A673 (cell line): ENCODE results near the gene ITSN2. TPM values are rescaled to one million over a fixed set of nuclear protein-coding genes. Genes with fewer than 3 reads are reported as not detected.

Experiments used
- BruUV-seq: library from RNA; stranded (reverse); fragments of 400-500 nt; replicated peaks from 2 replicates; lab custom pipeline; 2021; lab: Mats Ljungman, UMichigan
- CTCF ChIA-PET: fragments of 300-600 bp; sonication (Branson Sonifier 250); formaldehyde crosslinking; loops from one replicate; lab custom pipeline; 2022; ENCODE audit warnings: antibody characterized with exemption; lab: Charles Lee
- POLR2A ChIA-PET: fragments of 300-600 bp; sonication (Branson Sonifier 250); formaldehyde crosslinking; loops from one replicate; lab custom pipeline; 2022; ENCODE audit warnings: antibody characterized with exemption; ENCODE audit not compliant: low non-redundant PET; lab: Charles Lee
- DNase-seq: peaks from one replicate; pipeline ENCODE4 v3.0.0-alpha.2; 2015; ENCODE audit warnings: low spot score
- H3K27ac ChIP-seq: fragments of 200-600 bp; sonication (generic); 2 replicates; pipeline ENCODE4 v1.5.1; 2016; ENCODE audit warnings: mixed run types, low read depth, mild to moderate bottlenecking, mixed read lengths, antibody characterized with exemption, low read length; ENCODE audit not compliant: poor library complexity, severe bottlenecking
- H3K27me3 ChIP-seq: fragments of 200-600 bp; sonication (generic); replicated peaks from 2 replicates; pipeline ENCODE4 v1.6.1; 2017; ENCODE audit warnings: mixed run types, low read depth, mild to moderate bottlenecking, mixed read lengths, antibody characterized with exemption, low read length; ENCODE audit not compliant: insufficient read depth, poor library complexity
- H3K36me3 ChIP-seq: fragments of 200-600 bp; sonication (generic); 2 replicates; pipeline ENCODE4 v1.6.1; 2016; ENCODE audit warnings: mixed run types, mild to moderate bottlenecking, mixed read lengths, antibody characterized with exemption, low read length; ENCODE audit not compliant: insufficient read depth, poor library complexity, severe bottlenecking
- H3K4me1 ChIP-seq: fragments of 200-600 bp; sonication (generic); 2 replicates; pipeline ENCODE4 v1.6.1; 2017; ENCODE audit warnings: mixed run types, mild to moderate bottlenecking, mixed read lengths, antibody characterized with exemption, low read length; ENCODE audit not compliant: insufficient read depth, poor library complexity, severe bottlenecking
- H3K4me3 ChIP-seq: fragments of 200-600 bp; sonication (generic); 2 replicates; pipeline ENCODE4 v1.5.1; 2016; ENCODE audit warnings: low read depth, mixed run types, mild to moderate bottlenecking, mixed read lengths, low read length; ENCODE audit not compliant: poor library complexity, severe bottlenecking
- H3K9me3 ChIP-seq: fragments of 200-600 bp; sonication (generic); 2 replicates; pipeline ENCODE4 v1.6.1; 2016; ENCODE audit warnings: mixed run types, low read depth, mild to moderate bottlenecking, mixed read lengths, antibody characterized with exemption, low read length; ENCODE audit not compliant: poor library complexity, severe bottlenecking
- EZH2 ChIP-seq: fragments of 200-600 bp; sonication (generic); IDR thresholded peaks from 2 replicates; pipeline ENCODE4 v1.6.1; 2017; ENCODE audit warnings: borderline replicate concordance, low read depth, mild to moderate bottlenecking, mixed read lengths, antibody characterized with exemption, low read length; ENCODE audit not compliant: poor library complexity, severe bottlenecking
- intact Hi-C: fragments of 100-400 bp; cut with micrococcal nuclease; formaldehyde crosslinking; loops from one replicate; pipeline ENCODE4 v1.10.0; 2022; ENCODE audit not compliant: unreplicated experiment
- total RNA-seq: library from RNA; stranded (reverse); gene quantifications from 2 replicates; pipeline ENCODE4 v1.2.3, GENCODE V29; 2021
- TF ChIP-seq, protein P1 (sequence below): fragments of 300-800, 200-600 bp; sonication (generic); conservative IDR thresholded peaks from 2 replicates; pipeline ENCODE4 v1.5.1; 2017; ENCODE audit warnings: low read depth, mild to moderate bottlenecking, antibody characterized with exemption, low read length, moderate library complexity, mixed read lengths

ITSN2 gene
- total RNA-seq, 1 experiment from 2014 or later, result 16.4 TPM

DNA sequence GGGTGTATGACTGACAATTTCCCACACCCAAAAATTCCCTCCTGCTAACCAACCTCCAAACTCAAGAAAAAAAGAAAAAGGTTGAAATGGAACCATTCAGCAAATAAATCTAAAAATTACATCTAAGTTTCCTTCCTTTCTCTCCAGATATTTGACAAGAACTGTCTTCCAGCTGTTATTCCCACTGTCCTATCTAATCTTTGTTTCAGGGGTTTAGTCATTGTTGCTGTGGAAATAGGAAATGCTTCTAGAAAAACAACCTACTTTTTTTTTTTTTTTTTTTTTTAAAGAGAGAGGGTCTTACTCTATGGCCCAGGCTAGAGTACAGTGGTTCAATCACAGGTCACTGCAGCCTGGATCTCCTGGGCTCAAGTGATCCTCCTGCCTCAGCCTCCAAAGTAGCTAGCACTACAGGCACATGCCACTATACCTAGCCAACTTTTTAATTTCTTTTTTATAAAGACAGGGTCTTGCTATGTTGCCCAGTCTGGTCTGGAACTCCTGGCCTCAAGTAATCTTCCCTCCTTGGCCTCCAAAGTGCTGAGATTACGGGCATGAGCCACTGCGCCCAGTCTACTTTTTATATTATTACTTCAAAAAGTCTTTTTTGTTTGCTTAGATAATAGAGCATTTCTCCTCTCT, 88.1 kb downstream of the ITSN2 start:
- TF ChIP-seq, protein P1, sequence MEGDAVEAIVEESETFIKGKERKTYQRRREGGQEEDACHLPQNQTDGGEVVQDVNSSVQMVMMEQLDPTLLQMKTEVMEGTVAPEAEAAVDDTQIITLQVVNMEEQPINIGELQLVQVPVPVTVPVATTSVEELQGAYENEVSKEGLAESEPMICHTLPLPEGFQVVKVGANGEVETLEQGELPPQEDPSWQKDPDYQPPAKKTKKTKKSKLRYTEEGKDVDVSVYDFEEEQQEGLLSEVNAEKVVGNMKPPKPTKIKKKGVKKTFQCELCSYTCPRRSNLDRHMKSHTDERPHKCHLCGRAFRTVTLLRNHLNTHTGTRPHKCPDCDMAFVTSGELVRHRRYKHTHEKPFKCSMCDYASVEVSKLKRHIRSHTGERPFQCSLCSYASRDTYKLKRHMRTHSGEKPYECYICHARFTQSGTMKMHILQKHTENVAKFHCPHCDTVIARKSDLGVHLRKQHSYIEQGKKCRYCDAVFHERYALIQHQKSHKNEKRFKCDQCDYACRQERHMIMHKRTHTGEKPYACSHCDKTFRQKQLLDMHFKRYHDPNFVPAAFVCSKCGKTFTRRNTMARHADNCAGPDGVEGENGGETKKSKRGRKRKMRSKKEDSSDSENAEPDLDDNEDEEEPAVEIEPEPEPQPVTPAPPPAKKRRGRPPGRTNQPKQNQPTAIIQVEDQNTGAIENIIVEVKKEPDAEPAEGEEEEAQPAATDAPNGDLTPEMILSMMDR, result no peak
- TF ChIP-seq EZH2, result no peak
- H3K27me3 ChIP-seq, result no peaks in the 10 kb centered on the region
- no peaks in the 10 kb centered on the region for H3K9me3 ChIP-seq
- ChIA-PET POLR2A (no interaction called here), CTCF (no interaction called here)
- H3K4me3 ChIP-seq, result no peak overlapping the region
- no TSS peak for BruUV-seq
- intact Hi-C loops, result no loop called here
- no peak for DNase-seq
- no peak overlapping the region for H3K27ac ChIP-seq
- no peaks in the 10 kb centered on the region for H3K4me1 ChIP-seq
- no peaks in the 10 kb centered on the region for H3K36me3 ChIP-seq

DNA sequence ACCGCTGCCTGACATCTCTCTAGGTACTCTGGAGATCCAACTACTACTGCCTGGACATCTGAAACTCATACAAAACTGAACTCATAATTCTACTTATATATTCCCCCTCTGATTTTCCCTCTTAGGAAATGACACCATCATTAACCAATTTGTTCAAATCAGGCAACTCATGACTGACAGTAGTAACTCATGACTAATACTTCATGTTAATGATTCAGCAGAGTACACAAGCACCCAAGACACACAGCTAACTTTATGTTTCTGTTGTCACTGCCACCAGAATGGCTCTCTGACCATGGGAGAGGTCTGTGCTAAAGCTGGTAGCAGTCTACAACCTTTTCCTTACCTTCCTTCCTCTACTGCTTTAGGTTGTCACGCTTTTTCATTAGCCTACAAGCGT, 91.1 kb downstream of the ITSN2 start:
- Histone ChIP-seq H3K9me3 (no peaks in the 10 kb centered on the region), H3K36me3 (no peaks in the 10 kb centered on the region), H3K4me3 (no peak overlapping the region), H3K4me1 (no peaks in the 10 kb centered on the region), H3K27me3 (no peaks in the 10 kb centered on the region), H3K27ac (no peak overlapping the region)
- TF ChIP-seq EZH2, result no peak
- TF ChIP-seq, protein P1, result no peak
- no TSS peak for BruUV-seq
- ChIA-PET POLR2A (no interaction called here), CTCF (no interaction called here)
- intact Hi-C loops, result no loop called here
- DNase-seq, result peak; percentile 7

DNA sequence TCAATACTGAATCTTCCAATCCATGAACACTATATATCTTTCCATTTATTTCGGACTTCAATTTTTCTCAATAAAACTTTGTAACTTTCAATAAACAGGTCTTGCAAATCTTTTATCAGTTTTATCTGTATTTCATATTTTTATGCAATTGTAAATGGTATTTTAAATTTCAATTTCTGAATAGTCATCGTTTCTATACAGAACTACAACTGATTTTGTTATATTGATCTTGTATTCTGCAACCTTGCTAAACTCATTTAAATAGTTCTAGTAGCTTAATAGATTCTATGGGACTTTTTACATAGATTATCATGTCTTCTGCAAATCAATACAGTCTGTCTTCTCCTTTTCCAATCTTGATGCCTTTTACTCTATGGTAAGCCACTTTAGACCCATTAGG, 95.1 kb downstream of the ITSN2 start:
- CTCF ChIA-PET, result no interaction called here
- no peak overlapping the region for H3K27ac ChIP-seq
- no TSS peak for BruUV-seq

More for the DNA sequence above, 95.1 kb downstream of the ITSN2 start:
- DNase-seq, result no peak
- Histone ChIP-seq H3K4me1 (no peaks in the 10 kb centered on the region), H3K36me3 (no peaks in the 10 kb centered on the region), H3K9me3 (no peaks in the 10 kb centered on the region), H3K27me3 (no peaks in the 10 kb centered on the region), H3K4me3 (no peak overlapping the region)
- intact Hi-C loops, result no loop called here
- no peak for TF ChIP-seq EZH2
- TF ChIP-seq, protein P1, result no peak
- POLR2A ChIA-PET, result no interaction called here
